Osteocyte (in vitro differentiated cells): ENCODE measurements around the gene DENND6B. TPM values are rescaled to one million over a fixed set of nuclear protein-coding genes. Genes with fewer than 3 reads are reported as not detected.
"Not testable (repeated sequence)": the region's sequence is repeated elsewhere in the genome, so short reads cannot be mapped to it uniquely, and the experiment has no call there.

Experiments used
- DNase-seq: peaks from one replicate; pipeline ENCODE4 v3.0.0; 2021; ENCODE audit warnings: mixed read lengths; ENCODE audit not compliant: unreplicated experiment; ENCODE audit errors: extremely low spot score
- H3K27ac Mint-ChIP-seq: one replicate; pipeline ENCODE4 v1.8.0; 2021; ENCODE audit warnings: mild to moderate bottlenecking, mixed read lengths; ENCODE audit not compliant: unreplicated experiment
- H3K27me3 Mint-ChIP-seq: one replicate; pipeline ENCODE4 v1.8.0; 2021; ENCODE audit warnings: mixed read lengths; ENCODE audit not compliant: unreplicated experiment
- H3K36me3 Mint-ChIP-seq: one replicate; pipeline ENCODE4 v1.8.0; 2021; ENCODE audit warnings: mixed read lengths; ENCODE audit not compliant: unreplicated experiment
- H3K4me1 Mint-ChIP-seq: one replicate; pipeline ENCODE4 v1.8.0; 2021; ENCODE audit warnings: mixed read lengths; ENCODE audit not compliant: unreplicated experiment
- H3K4me3 Mint-ChIP-seq: one replicate; pipeline ENCODE4 v1.8.0; 2021; ENCODE audit warnings: mild to moderate bottlenecking, moderate library complexity, mixed read lengths; ENCODE audit not compliant: unreplicated experiment
- H3K9me3 Mint-ChIP-seq: one replicate; pipeline ENCODE4 v1.8.0; 2021; ENCODE audit warnings: mixed read lengths; ENCODE audit not compliant: unreplicated experiment
- total RNA-seq: library from RNA; stranded (reverse); gene quantifications from 2 replicates; pipeline ENCODE4 v1.2.1, GENCODE V29; 2021
- TF ChIP-seq, protein P1 (sequence below): fragments of 200-600 bp; sonication (generic); IDR thresholded peaks from 2 replicates; pipeline ENCODE4 v1.5.0; 2021; ENCODE audit warnings: antibody characterized with exemption, mild to moderate bottlenecking, moderate library complexity

The DENND6B gene
- total RNA-seq, 1 donor from 2014 or later = 10.8 TPM

DNA sequence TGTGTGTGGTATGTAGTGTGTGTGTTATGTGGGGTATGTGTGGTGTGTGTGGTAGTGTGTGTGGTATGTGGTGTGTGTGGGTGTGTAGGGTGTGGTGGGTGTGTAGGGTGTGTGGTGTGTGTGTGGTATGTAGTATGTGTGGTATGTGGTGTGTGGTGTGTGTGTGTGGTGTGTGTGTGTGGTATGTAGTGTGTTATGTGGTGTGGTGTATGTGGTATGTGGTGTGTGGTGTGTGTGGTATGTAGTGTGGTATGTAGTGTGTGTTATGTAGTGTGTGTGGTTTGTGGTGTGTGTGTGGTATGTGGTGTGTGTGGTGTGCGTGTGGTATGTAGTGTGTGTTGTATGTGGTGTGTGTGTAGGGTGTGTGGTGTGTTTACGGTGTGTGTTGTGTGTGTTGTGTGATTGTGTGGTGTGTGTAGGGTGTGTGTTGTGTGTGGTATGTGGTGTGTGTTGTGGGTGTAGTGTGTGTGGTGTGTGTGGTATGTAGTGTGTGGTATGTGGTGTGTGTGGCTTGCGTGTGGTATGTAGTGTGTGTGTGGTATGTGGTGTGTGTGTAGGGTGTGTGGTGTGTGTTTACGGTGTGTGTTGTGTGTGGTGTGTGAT, 12.1 kb upstream of the DENND6B start:
- H3K27ac Mint-ChIP-seq = no peak overlapping the region
- H3K9me3 Mint-ChIP-seq = no peaks in the 10 kb centered on the region
- no peaks in the 10 kb centered on the region for H3K27me3 Mint-ChIP-seq
- no peak overlapping the region for H3K4me3 Mint-ChIP-seq
- peaks cover 7% of the 10 kb centered on the region for H3K4me1 Mint-ChIP-seq
- H3K36me3 Mint-ChIP-seq = no peaks in the 10 kb centered on the region
- TF ChIP-seq, protein P1, sequence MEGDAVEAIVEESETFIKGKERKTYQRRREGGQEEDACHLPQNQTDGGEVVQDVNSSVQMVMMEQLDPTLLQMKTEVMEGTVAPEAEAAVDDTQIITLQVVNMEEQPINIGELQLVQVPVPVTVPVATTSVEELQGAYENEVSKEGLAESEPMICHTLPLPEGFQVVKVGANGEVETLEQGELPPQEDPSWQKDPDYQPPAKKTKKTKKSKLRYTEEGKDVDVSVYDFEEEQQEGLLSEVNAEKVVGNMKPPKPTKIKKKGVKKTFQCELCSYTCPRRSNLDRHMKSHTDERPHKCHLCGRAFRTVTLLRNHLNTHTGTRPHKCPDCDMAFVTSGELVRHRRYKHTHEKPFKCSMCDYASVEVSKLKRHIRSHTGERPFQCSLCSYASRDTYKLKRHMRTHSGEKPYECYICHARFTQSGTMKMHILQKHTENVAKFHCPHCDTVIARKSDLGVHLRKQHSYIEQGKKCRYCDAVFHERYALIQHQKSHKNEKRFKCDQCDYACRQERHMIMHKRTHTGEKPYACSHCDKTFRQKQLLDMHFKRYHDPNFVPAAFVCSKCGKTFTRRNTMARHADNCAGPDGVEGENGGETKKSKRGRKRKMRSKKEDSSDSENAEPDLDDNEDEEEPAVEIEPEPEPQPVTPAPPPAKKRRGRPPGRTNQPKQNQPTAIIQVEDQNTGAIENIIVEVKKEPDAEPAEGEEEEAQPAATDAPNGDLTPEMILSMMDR = no peak
- no peak for DNase-seq

DNA sequence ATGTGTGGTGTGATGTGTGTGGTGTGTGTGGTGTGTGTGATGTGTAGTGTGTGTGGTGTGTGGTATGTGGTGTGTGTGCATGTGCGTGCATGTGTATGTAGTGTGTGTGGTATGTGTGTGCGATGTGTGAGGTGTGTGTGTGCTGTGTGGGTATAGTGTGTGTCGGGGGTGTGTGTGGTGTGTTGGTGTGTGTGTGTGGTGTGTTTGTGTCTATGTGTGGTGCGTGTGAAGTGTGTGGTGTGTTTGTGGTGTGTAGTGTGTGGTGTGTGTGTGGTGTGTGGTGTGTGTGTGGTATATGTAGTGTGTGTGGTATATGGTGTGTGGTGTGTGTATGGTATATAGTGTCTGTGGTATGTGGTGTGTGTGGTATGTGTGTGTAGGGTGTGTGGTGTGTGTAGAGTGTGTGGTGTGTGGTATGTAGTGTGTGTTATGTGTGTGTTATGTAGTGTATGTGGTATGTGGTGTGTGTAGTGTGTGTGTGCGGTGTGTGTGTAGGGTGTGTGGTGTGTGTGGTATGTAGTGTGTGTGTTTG, 11.3 kb upstream of the DENND6B start:
- Mint-ChIP-seq H3K36me3 (peaks cover 2% of the 10 kb centered on the region), H3K4me1 (peaks cover 7% of the 10 kb centered on the region), H3K27me3 (no peaks in the 10 kb centered on the region), H3K27ac (no peak overlapping the region), H3K4me3 (no peak overlapping the region), H3K9me3 (no peaks in the 10 kb centered on the region)
- DNase-seq = no peak
- TF ChIP-seq, protein P1 = no peak

DNA sequence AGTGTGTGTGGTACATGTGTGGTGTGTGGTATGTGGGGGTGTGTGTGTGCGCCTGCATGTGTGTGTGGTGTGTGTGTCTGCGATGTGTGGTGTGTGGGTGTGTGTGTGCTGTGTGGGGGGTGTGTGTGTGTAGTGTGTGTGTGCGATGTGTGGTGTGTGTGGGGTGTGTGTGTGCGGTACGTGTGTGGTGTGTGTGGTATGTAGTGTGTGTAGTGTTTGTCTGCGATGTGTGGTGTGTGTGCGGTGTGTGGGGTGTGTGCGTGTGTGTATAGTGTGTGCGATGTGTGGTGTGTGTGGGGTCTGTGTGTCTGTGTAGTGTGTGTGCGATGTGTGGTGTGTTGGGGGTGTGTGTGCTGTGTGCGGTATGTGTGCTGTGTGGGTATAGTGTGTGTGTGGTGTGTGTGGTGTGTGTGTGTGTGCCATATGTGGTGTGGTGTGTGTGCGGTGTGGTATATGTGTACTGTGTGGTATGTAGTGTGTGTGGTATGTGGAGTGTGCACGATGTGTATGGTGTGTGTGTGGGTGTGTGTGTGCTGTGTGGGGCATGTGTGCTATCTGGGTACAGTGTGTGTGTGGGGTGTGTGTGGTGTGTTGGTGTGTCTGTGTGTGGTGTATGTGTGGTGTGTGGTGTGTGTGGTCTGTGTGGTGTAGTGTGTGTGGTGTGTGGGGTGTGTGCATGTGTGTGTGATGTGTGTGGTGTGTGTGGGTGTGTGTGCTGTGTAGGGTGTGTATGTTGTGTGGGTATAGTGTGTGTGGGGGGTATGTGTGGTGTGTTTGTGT, 10.6 kb upstream of the DENND6B start:
- Mint-ChIP-seq H3K27ac (no peak overlapping the region), H3K36me3 (peaks cover 2% of the 10 kb centered on the region), H3K9me3 (no peaks in the 10 kb centered on the region), H3K4me3 (no peak overlapping the region), H3K27me3 (no peaks in the 10 kb centered on the region), H3K4me1 (peaks cover 5% of the 10 kb centered on the region)
- TF ChIP-seq, protein P1 = no peak
- DNase-seq = no peak

DNA sequence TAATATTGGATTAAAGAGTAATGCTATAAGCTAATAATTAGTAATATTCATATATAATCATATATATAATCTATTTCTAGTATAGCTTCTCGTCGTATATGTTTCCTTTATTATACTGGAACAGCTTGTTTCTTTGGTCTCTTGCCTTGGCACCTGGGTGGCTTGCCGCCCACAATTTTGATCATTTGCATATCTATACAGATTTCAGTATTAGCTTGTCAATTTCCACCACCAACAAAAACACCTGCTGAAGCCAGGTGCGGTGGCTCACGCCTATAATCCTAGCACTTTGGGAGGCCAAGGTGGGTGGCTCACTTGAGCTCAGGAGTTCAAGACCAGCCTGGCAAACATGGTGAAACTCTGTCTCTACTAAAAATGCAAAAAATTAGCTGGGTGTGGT, 7.6 kb upstream of the DENND6B start:
- H3K27me3 Mint-ChIP-seq, H3K36me3 Mint-ChIP-seq, H3K9me3 Mint-ChIP-seq, H3K4me3 Mint-ChIP-seq, DNase-seq, H3K27ac Mint-ChIP-seq: not testable (repeated sequence)
- H3K4me1 Mint-ChIP-seq = peaks cover 10% of the 10 kb centered on the region

DNA sequence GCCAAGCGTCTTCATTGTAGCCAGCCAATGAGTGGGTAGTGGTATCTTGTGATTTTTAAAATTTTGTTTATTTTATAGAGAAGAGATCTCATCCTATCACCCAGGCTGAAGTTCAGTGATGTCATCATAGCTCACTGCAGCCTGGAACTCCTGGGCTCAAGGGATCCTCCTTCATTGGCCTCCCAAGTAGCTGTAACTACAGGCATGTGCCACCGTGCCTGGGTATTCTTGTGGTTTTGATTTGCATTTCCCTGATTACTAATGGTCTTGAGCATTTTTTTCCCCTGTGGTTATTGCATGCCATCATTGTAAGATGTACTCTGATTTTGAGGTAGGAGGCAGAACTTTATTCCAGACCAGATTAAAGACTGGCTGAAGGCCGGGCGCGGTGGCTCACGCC, 2.4 kb upstream of the DENND6B start:
- TF ChIP-seq, protein P1 = no peak
- no peak for DNase-seq
- Mint-ChIP-seq H3K27me3 (no peaks in the 10 kb centered on the region), H3K9me3 (no peaks in the 10 kb centered on the region), H3K36me3 (peaks cover 2% of the 10 kb centered on the region), H3K27ac (no peak overlapping the region), H3K4me3 (no peak overlapping the region), H3K4me1 (peaks cover 26% of the 10 kb centered on the region)
